ENCODE measurements around the gene TRPM3.

Gene TRPM3

GRCh38 chr9:70580606-70581195 is 540.7 kb downstream of the TRPM3 start:
- no peak for DNase-seq (ENCODE audit: low read depth in 2 of 2)

DNA sequence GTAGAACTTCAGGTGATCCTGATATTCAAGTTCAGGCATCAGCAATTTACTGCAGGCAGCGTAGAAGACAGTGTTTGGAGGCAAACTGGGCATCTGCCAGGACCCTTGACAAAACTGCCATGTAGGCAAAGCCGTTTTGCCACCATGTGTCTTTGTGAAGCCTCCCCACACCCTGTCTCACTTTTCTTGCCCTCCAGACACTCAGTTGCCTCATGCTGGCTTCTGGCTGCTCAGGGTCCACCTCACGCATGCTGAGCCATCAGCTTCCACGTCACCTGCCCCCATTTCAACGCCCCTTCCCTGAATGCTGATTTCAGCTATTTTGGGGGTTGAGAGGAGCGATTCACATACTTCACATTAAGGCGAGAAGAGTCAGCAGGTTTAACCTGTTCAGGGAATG is 541.7 kb downstream of the TRPM3 start:
- DNase-seq (ENCODE audit: low read depth in 2 of 2), result no peak

GRCh38 chr9:70578720-70579119 is 542.7 kb downstream of the TRPM3 start:
- no peak for DNase-seq (ENCODE audit: low read depth in 2 of 2)

DNA sequence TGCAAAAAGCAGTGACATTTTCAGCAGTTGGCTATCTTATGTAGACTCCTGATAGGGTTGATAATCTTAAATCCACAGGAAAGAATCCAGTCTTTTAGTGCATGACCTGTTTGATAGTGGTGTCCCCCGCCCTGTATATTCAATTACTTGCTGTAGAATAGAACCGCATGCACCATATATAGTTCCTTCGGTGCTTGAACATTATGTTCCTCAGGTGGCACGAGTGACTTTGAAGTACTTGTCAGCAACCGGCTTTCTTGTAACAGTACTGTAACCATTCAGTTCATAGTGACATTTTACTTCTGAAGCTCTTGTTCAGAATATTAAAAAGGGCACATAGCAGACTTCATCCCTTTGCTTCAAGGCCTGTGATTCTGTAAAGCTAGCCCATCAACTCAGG is 543.8 kb downstream of the TRPM3 start:
- no peak for DNase-seq (ENCODE audit: low read depth in 2 of 2)

- no peak for DNase-seq (ENCODE audit: low read depth in 2 of 2)
Measured at GRCh38 chr9:70576116-70576515, 545.3 kb downstream of the TRPM3 start.

DNA sequence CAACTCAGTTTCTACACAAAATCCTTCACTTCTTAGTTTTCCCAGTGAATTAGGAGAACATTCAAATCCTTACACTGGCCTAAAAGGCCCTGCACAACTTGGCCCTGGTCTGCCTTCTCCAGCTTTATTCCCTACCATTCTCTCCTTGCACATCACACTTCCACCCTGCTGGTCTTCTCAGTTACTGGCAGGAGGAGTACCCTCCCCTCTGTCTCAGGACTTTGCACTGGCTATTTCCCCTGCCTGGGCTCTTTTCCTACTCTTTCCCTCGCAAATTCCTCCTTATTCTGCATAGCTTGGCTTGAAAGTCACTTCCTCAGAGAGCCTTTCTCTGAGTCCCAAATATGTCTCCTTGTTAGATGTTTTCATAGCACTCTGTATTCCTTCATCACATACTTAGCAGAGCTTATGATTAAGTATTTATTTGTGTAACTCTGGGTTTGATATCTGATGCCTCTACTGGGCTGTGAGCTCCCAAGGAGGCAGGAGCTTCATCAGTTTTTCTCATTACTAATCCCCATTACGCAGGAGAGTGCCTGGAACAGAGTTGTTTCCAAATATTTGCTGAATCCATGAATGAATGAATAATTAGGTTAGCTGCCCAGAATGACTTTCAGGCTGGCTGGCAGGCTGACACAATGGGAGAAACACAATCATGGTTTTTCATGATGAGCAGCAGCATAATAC is 547.1 kb downstream of the TRPM3 start:
- DNase-seq (ENCODE audit: low read depth in 2 of 2), result no peak

DNA sequence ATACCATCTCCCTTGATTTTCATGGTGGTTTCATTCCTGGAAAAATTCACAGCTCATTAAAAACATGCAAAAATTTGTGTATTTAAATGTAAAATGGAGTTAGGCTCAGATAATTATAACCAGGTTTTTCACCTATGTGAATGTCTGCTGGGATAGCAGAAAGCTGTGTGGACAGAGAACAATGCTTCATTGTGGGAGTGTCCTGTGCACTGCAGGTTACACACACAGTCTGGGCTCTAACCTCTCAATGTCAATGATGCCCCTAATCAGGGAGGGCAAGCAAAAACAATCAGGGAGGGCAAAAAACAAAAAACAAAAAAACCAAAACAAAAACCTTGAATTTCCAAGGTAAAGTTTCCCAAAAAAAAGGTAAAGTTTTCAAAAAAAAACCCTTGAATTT is 548.1 kb downstream of the TRPM3 start:
- DNase-seq (ENCODE audit: low read depth in 2 of 2), result no peak

DNA sequence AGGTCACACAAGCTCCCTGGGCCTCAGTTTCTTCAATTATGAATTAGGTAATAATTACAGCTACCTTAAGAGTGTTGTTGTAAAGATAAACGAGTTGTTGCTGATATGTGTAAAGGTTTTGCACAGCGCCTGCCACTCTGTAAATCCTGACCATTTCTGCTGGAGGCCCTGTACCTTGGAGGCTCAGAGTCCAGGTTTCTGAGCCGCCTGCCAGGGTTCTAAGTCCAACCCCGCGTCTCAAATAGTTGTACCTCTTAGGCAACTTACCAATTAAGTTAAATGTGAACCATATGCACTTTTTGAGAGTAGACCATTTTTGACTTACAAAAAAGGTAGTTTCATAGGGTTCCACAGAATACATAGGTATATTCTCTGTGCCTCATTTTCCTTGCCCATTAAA is 550.2 kb downstream of the TRPM3 start:
- DNase-seq (ENCODE audit: low read depth in 2 of 2), result no peak

DNA sequence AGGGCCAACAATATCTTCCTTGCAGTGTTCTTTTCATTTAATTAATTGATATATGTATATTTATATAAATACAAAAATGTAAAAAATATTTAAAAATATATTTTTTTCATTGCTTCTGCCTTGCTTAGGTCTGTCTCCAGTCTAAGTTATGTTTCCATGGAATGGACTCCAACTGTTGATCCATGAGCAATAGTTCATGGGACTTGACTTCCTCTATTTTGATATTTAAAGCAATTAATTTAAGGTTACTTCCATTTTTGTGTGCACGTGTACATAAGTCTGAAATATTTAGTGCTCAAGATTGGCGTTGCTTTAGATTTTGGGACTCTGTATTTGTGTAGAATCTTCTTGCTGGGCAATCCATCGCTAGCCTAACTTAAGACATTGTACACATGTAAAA is 551.6 kb downstream of the TRPM3 start:
- DNase-seq (ENCODE audit: low read depth in 2 of 2), result no peak

DNA sequence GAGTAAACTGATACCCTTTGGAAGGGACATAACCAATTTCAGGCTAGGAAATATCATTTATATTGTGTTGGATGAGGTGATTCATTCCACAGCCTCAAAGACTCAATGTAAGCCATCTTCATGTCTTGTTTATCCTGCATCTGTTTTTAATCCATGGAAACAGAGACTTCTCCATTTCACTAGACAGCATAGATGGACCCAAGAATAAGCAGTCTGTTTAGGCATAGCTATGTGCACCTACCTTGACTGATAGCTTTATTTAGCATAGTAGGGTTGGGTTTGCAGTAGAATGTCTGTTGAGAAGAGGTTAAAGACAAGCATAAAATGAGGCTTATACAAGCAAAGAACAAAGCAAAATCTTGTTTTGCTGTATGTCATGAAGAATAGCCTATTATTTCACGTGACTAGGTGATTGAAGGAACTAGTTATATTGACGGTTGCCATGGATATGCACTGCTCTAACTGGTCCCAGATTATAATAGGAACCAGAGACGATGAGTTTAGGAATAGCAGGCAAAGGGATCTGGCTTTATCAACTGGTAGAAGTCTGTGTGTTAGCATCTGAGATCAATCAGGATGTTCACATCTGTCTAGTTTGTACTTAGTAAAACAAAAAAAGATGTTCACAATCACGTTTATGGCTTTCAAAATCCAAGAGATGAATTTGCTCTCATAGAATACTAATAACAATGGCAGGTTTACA is 552.2 kb downstream of the TRPM3 start:
- DNase-seq (ENCODE audit: low read depth in 2 of 2), result no peak

- DNase-seq (ENCODE audit: low read depth in 2 of 2), result no peak
Measured at GRCh38 chr9:70567511-70567910, 553.9 kb downstream of the TRPM3 start.

- DNase-seq (ENCODE audit: low read depth in 2 of 2), result no peak
Measured at GRCh38 chr9:70566751-70567150, 554.7 kb downstream of the TRPM3 start.

- DNase-seq (ENCODE audit: low read depth in 2 of 2), result no peak
Measured at GRCh38 chr9:70566066-70566465, 555.4 kb downstream of the TRPM3 start.

GRCh38 chr9:70564468-70565335 is 556.7 kb downstream of the TRPM3 start:
- no peak for DNase-seq (ENCODE audit: low read depth in 2 of 2)

- DNase-seq (ENCODE audit: low read depth in 2 of 2), result peak in 1 of 2 experiments; percentile 59
Measured at GRCh38 chr9:70563431-70564204, 557.8 kb downstream of the TRPM3 start.

DNA sequence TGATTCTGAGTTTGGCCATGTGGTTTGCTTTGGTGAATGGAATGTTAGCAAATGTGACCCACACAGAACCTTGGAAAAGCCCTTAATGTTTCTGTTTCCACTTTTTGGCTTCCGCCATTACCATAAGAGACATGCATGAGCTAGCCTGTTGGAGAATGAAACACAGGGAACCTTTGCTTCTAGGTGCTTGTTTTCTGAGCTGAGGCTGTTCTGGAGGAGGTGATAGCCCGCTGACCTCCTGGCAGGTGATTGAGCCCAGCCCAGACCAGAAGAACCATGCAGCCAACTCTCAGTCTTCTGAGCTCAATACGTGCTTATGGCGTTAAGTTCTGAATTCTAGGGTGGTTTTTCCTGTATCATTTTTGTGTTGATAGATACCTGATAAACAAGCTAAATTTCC is 558.4 kb downstream of the TRPM3 start:
- DNase-seq (ENCODE audit: low read depth in 2 of 2), result no peak

DNA sequence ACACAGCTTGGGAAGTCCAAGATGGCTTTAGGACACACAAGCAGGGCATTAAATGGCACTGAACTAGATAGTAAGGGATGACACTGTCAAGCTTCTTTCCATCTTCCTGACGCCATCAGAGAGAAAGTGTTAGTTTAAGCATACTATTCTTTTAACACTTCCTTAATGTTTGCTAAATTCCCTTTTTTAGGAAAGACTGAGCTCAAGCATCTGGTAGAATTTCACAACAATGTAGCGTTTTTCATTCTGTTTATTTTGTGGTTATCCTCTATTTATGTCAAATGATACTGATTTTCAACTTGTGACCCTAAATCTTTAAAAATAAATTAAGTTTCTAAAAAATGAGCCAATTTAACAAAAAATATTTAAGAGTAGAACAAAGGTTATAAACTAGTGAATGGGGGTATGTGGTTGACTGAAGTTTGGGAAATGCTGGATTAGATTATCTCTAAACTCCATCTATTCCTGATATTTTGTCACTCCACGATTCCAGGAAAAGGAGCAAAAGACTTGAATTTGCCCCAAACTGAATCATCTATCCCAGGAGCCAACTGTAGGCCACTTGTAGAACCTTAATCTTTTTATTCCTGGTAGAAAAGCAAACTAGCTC is 559.5 kb downstream of the TRPM3 start:
- DNase-seq (ENCODE audit: low read depth in 2 of 2), result no peak

DNA sequence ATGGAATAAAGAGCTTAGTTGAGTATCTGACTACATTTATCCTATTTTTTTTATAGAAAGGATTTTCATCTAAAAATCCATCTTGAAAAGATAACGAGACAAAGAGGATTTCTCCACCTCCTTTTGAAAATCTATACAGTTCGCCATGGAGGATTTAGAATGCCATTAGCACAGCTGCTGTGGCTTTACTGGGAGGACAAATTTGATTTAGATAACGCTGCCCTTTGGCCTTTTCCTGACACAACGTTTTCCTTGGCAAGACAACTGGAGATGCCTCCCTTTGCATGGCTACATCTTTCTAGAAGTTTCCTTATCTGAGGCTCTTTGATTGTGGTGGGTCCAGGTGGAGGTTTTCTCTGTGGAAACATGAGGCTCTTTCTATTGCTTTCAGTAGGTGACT is 560.3 kb downstream of the TRPM3 start:
- DNase-seq (ENCODE audit: low read depth in 2 of 2), result no peak

DNA sequence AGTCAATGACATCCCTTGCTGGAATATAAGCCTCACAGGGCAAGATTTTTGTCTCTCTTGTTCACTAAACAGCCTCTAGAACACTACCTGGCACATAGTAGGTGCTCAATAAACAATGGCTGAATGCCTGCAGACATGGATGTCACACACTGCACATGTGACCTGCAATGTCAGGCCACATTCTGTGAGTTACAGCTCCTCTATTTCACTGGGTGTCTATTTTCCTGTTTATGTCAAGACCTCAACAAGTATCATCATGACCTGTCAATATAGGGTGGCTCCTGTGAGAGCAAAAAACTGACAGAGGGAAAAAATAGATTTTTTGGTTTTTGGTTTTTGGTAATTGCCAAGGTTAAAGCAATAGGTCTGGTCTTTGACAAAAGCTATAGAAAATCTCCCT is 562.3 kb downstream of the TRPM3 start:
- DNase-seq (ENCODE audit: low read depth in 2 of 2), result no peak

GRCh38 chr9:70557661-70558369 is 563.6 kb downstream of the TRPM3 start:
- DNase-seq (ENCODE audit: low read depth in 2 of 2), result no peak
